Effector memory CD4-positive, alpha-beta T cell (primary cell): Measurements from ENCODE around the gene SLC38A11.
"Not testable (repeated sequence)": the region's sequence is repeated elsewhere in the genome, so short reads cannot be mapped to it uniquely, and the experiment has no call there.

ENCODE experiments used
- DNase-seq, 3 donors: peaks; one replicate each; pipeline ENCODE4 v3.0.0-alpha.2; 2020
- H3K27ac ChIP-seq: 2 replicates; pipeline ENCODE4 v1.7.0; 2013; ENCODE audit warnings: mild to moderate bottlenecking, low read length, moderate library complexity; ENCODE audit not compliant: insufficient read depth, poor library complexity, severe bottlenecking
- H3K27me3 ChIP-seq: replicated peaks from 2 replicates; pipeline ENCODE4 v1.7.0; 2013; ENCODE audit warnings: mild to moderate bottlenecking, low read length; ENCODE audit not compliant: insufficient read depth, control insufficient read depth, poor library complexity, severe bottlenecking
- H3K36me3 ChIP-seq: 2 replicates; pipeline ENCODE4 v1.7.0; 2013; ENCODE audit warnings: mild to moderate bottlenecking, low read length, moderate library complexity; ENCODE audit not compliant: control insufficient read depth, insufficient read depth
- H3K4me1 ChIP-seq: 2 replicates; pipeline ENCODE4 v1.7.0; 2013; ENCODE audit warnings: low read length, mild to moderate bottlenecking; ENCODE audit not compliant: control insufficient read depth, insufficient read depth, poor library complexity, severe bottlenecking
- H3K4me3 ChIP-seq: 2 replicates; pipeline ENCODE4 v1.7.0; 2013; ENCODE audit warnings: low read length, low read depth, mild to moderate bottlenecking; ENCODE audit not compliant: insufficient read depth, poor library complexity, severe bottlenecking
- H3K9me3 ChIP-seq: 2 replicates; pipeline ENCODE4 v1.7.0; 2013; ENCODE audit warnings: mild to moderate bottlenecking, low read length, moderate library complexity; ENCODE audit not compliant: control insufficient read depth

The SLC38A11 gene

DNA sequence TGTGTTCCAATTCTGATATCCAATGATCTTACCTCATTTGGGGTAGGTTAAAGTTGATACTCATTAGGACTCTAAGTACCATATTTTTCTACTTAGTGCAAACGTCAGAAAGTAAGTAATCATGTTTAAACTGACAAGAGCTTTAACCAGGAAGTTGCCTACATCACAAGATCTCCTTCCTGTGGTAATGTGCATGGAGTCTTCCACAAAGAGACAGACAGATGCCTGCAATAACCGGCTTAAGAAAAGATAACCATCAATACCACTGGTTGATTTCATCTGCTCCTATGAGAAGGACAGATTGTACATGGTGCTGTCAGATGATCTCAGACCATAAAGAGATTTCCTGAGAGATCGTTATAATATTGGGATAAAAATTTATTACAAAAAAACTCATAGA is 33.5 kb upstream of the SLC38A11 start:
- not testable (repeated sequence) for H3K27ac ChIP-seq, DNase-seq, H3K4me3 ChIP-seq, H3K9me3 ChIP-seq, H3K36me3 ChIP-seq, H3K27me3 ChIP-seq, H3K4me1 ChIP-seq

GRCh38 chr2:164986027-164986426 is 30.7 kb upstream of the SLC38A11 start:
- H3K36me3 ChIP-seq, H3K9me3 ChIP-seq, H3K4me3 ChIP-seq, H3K4me1 ChIP-seq, H3K27me3 ChIP-seq, H3K27ac ChIP-seq, DNase-seq: not testable (repeated sequence)

- no peaks in the 10 kb centered on the region for H3K4me1 ChIP-seq
- DNase-seq = no peak
- H3K27ac ChIP-seq = no peak overlapping the region
- H3K36me3 ChIP-seq = no peaks in the 10 kb centered on the region
- no peak overlapping the region for H3K4me3 ChIP-seq
- no peaks in the 10 kb centered on the region for H3K9me3 ChIP-seq
- H3K27me3 ChIP-seq = no peaks in the 10 kb centered on the region
Measured at GRCh38 chr2:164984428-164984827, 29.1 kb upstream of the SLC38A11 start.

- H3K36me3 ChIP-seq = no peaks in the 10 kb centered on the region
- H3K27me3 ChIP-seq = no peaks in the 10 kb centered on the region
- H3K4me1 ChIP-seq = no peaks in the 10 kb centered on the region
- DNase-seq = no peak
- no peak overlapping the region for H3K4me3 ChIP-seq
- H3K27ac ChIP-seq = no peak overlapping the region
- no peaks in the 10 kb centered on the region for H3K9me3 ChIP-seq
Measured at GRCh38 chr2:164981217-164981990, 26.1 kb upstream of the SLC38A11 start.

- H3K36me3 ChIP-seq, H3K27me3 ChIP-seq, DNase-seq, H3K4me1 ChIP-seq, H3K9me3 ChIP-seq, H3K27ac ChIP-seq, H3K4me3 ChIP-seq: not testable (repeated sequence)
Measured at GRCh38 chr2:164980688-164981087, 25.4 kb upstream of the SLC38A11 start.

DNA sequence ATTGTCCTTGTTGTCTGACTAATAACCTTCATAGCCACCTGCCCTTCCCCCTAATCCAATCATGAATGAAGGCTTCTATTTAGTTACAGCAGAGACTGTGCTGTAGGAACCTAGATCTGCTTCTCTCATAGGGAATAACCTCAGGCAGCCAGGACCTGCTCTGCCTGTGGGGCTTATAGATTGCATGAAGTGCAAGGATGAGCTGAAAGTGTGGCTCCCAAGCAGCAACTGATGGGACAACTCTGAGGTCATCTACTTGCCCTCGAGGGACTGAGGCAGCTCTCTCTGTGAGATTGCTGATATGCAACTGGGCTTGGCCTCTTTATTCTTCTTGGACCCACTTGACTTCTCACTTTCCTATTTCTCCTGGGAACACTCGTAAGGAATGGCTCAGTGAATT is 23.8 kb upstream of the SLC38A11 start:
- H3K27ac ChIP-seq = no peak overlapping the region
- H3K27me3 ChIP-seq = no peaks in the 10 kb centered on the region
- DNase-seq = no peak
- H3K4me3 ChIP-seq = no peak overlapping the region
- no peaks in the 10 kb centered on the region for H3K9me3 ChIP-seq
- no peaks in the 10 kb centered on the region for H3K4me1 ChIP-seq
- no peaks in the 10 kb centered on the region for H3K36me3 ChIP-seq

DNA sequence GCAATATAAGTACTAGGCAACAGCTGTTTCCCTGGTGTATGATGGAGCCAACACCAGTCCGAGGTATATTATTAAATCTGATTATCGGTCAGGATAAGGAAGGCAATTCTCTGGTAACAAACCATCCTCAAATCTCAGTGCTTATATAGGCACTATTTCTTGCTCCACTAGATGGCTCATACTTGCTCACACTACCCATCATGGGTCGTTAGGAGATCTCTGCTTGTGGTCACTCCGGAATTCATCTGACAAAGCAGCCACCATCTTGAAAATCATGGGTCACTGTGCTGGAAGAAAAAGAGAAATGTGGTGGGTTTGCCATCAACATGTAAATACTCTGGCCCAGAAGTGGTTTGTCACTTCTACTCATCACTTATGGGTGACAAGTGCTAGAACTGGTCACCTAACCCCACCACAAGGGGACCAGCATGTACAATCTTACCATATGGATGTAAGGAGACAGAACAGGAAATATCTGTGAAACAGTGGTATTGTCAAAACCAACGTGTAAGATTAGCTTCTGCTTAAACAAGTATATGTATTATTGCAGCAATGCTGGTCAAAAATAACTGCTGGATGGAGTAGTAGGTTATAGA is 21.6 kb upstream of the SLC38A11 start:
- H3K27ac ChIP-seq, H3K4me1 ChIP-seq: not testable (repeated sequence)

GRCh38 chr2:164976301-164976700 is 21.0 kb upstream of the SLC38A11 start:
- Histone ChIP-seq H3K27ac (no peak overlapping the region), H3K4me1 (no peaks in the 10 kb centered on the region), H3K36me3 (no peaks in the 10 kb centered on the region), H3K27me3 (no peaks in the 10 kb centered on the region), H3K4me3 (no peak overlapping the region), H3K9me3 (no peaks in the 10 kb centered on the region)
- no peak for DNase-seq

More for the DNA sequence above, 21.6 kb upstream of the SLC38A11 start:
- not testable (repeated sequence) for H3K9me3 ChIP-seq, H3K4me3 ChIP-seq, DNase-seq, H3K27me3 ChIP-seq, H3K36me3 ChIP-seq

- no peaks in the 10 kb centered on the region for H3K36me3 ChIP-seq
- DNase-seq = no peak
- H3K27ac ChIP-seq = no peak overlapping the region
- H3K4me3 ChIP-seq = no peak overlapping the region
- no peaks in the 10 kb centered on the region for H3K4me1 ChIP-seq
- H3K27me3 ChIP-seq = no peaks in the 10 kb centered on the region
- H3K9me3 ChIP-seq = no peaks in the 10 kb centered on the region
Measured at GRCh38 chr2:164975891-164976290, 20.6 kb upstream of the SLC38A11 start.

DNA sequence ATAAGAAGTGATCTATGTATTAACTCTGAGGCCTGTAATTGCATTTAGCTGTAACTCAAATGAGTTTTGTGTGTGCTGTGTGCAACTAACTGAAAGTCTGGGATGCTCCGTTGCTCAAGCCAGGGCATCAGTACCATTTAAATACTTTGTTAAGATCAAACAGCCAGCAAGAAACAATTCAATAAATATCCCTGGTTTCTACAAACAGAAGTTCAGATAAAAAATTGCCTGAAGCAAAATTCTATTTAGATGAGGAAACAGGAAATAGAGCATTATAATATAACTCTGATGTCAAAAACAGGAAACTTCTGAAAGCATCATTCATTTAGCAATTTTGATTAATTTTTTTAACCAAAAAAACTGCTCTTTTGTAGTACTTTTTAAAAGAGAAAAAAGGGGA is 18.9 kb upstream of the SLC38A11 start:
- no peak for DNase-seq
- Histone ChIP-seq H3K27me3 (no peaks in the 10 kb centered on the region), H3K27ac (no peak overlapping the region), H3K4me3 (no peak overlapping the region), H3K9me3 (no peaks in the 10 kb centered on the region), H3K36me3 (no peaks in the 10 kb centered on the region), H3K4me1 (no peaks in the 10 kb centered on the region)
